Activated T-helper 17 cell treated with anti-CD3 and anti-CD28 coated beads, Interleukin-2, amount 50 U/mL, for 72 hours (primary cell): ENCODE measurements around the gene YJU2. TPM values are rescaled to one million over a fixed set of nuclear protein-coding genes. Genes with fewer than 3 reads are reported as not detected.

Experiments
- ATAC-seq: fragments of 150-1000 bp; cut with Tn5 transposase; replicated peaks from 2 replicates; pipeline ENCODE4 v1.10.0; 2021; ENCODE audit warnings: mild to moderate bottlenecking, moderate library complexity
- H3K27ac Mint-ChIP-seq: one replicate; pipeline ENCODE4 v1.8.0; 2022; ENCODE audit warnings: mixed read lengths
- H3K27me3 Mint-ChIP-seq: one replicate; pipeline ENCODE4 v1.8.0; 2022; ENCODE audit warnings: mixed read lengths
- H3K36me3 Mint-ChIP-seq: one replicate; pipeline ENCODE4 v1.8.0; 2022; ENCODE audit warnings: low read depth, mild to moderate bottlenecking, mixed read lengths
- H3K4me1 Mint-ChIP-seq: one replicate; pipeline ENCODE4 v1.8.0; 2022; ENCODE audit warnings: mixed read lengths
- H3K4me3 Mint-ChIP-seq: one replicate; pipeline ENCODE4 v1.8.0; 2022; ENCODE audit warnings: mild to moderate bottlenecking, mixed read lengths
- H3K9me3 Mint-ChIP-seq: one replicate; pipeline ENCODE4 v1.8.0; 2022; ENCODE audit warnings: mixed read lengths
- total RNA-seq, 2 donors: library from RNA; stranded (reverse); gene quantifications; one replicate each; pipeline ENCODE4 v1.2.3, GENCODE V29; 2022

YJU2 gene
- total RNA-seq, 2 donors from 2014 or later = 22.5 to 22.6 TPM

GRCh38 chr19:4310247-4311121, 63.6 kb downstream of the YJU2 start:
- Mint-ChIP-seq H3K4me1 (no peaks in the 10 kb centered on the region), H3K27me3 (no peaks in the 10 kb centered on the region), H3K9me3 (no peaks in the 10 kb centered on the region), H3K4me3 (no peak overlapping the region), H3K27ac (no peak overlapping the region), H3K36me3 (no peaks in the 10 kb centered on the region)
- ATAC-seq = no peak

DNA sequence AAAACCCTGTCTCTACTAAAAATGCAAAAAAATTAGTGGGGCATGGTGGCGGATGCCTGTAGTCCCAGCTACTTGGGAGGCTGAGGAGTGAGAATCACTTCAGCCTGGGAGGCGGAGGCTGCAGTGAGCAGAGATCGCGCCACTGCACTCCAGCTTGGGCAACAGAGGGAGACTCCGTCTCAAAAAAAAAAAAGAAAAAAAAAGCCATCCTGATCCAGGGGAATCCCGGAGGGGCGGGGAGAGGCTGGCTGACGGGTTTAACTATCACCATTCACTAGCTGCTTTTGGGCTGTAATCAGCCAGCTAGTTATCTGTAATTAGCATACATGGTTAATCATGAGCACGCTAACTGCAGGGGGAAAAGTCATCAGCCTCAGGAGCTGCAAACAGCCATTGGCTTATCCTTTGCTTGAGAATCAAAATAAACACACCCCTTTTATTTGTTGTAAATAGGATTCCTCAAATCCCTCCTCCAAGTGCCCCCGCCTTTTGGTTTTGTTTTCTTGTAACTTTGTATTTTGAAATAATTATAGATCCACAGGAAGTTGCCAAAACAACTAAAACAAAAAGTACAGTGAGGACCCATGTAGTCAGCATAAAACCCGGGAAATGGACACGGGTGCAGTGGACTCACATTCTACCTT, 67.1 kb downstream of the YJU2 start:
- Mint-ChIP-seq H3K27ac (no peak overlapping the region), H3K9me3 (no peaks in the 10 kb centered on the region), H3K4me1 (no peaks in the 10 kb centered on the region), H3K36me3 (no peaks in the 10 kb centered on the region), H3K4me3 (no peak overlapping the region), H3K27me3 (no peaks in the 10 kb centered on the region)
- no peak for ATAC-seq

- ATAC-seq = no peak
- H3K9me3 Mint-ChIP-seq = no peaks in the 10 kb centered on the region
- H3K4me1 Mint-ChIP-seq = no peaks in the 10 kb centered on the region
Measured at GRCh38 chr19:4316956-4317355, 70.1 kb downstream of the YJU2 start.

GRCh38 chr19:4318460-4318859, 71.6 kb downstream of the YJU2 start:
- ATAC-seq = no peak
- no peaks in the 10 kb centered on the region for H3K27me3 Mint-ChIP-seq
- no peaks in the 10 kb centered on the region for H3K9me3 Mint-ChIP-seq
- H3K4me3 Mint-ChIP-seq = no peak overlapping the region
- no peaks in the 10 kb centered on the region for H3K4me1 Mint-ChIP-seq
- H3K36me3 Mint-ChIP-seq = no peaks in the 10 kb centered on the region
- H3K27ac Mint-ChIP-seq = peak overlapping the region; percentile 3

More at GRCh38 chr19:4316956-4317355, 70.1 kb downstream of the YJU2 start:
- Mint-ChIP-seq H3K27me3 (no peaks in the 10 kb centered on the region), H3K4me3 (no peak overlapping the region), H3K27ac (no peak overlapping the region), H3K36me3 (no peaks in the 10 kb centered on the region)

Other genes starting within 250 kb of the YJU2 start
- gene PIAS4, start 239.3 kb upstream of the YJU2 start, total RNA-seq = 10 to 100 TPM; 32.8 to 39.1 TPM
- gene ZBTB7A, start 180.2 kb upstream of the YJU2 start, total RNA-seq = 10 to 100 TPM; 38.5 to 41.3 TPM
- 100 to 1,000 TPM; 143 to 155 TPM for gene MAP2K2, start 123.0 kb upstream of the YJU2 start, total RNA-seq
- 1 to 10 TPM in 1 of 2 donors, not detected in 1; 1.1 TPM for gene CREB3L3, start 93.4 kb upstream of the YJU2 start, total RNA-seq
- gene SIRT6, start 64.5 kb upstream of the YJU2 start, total RNA-seq = 10 to 100 TPM; 37.9 to 38.9 TPM
- gene ANKRD24, start 64.4 kb upstream of the YJU2 start, total RNA-seq = 1 to 10 TPM; 1.2 to 2.5 TPM
- gene EBI3, start 17.6 kb upstream of the YJU2 start, total RNA-seq = 10 to 100 TPM; 18.3 to 23.6 TPM
- gene SHD, start 32.2 kb downstream of the YJU2 start, total RNA-seq = not detected
- gene TMIGD2, start 55.3 kb downstream of the YJU2 start, total RNA-seq = 1 to 10 TPM; 2.5 to 4.1 TPM
- 10 to 100 TPM in 1 of 2 donors, 1 to 10 TPM in 1; 8.3 to 13.1 TPM for gene FSD1, start 57.5 kb downstream of the YJU2 start, total RNA-seq
- 10 to 100 TPM; 13.3 to 17.4 TPM for gene STAP2, start 91.7 kb downstream of the YJU2 start, total RNA-seq
- gene MPND, start 96.5 kb downstream of the YJU2 start, total RNA-seq = 10 to 100 TPM; 15.5 to 19.7 TPM
- 10 to 100 TPM; 49.1 to 67.1 TPM for gene SH3GL1, start 153.5 kb downstream of the YJU2 start, total RNA-seq
- 10 to 100 TPM; 67.9 to 96.7 TPM for gene CHAF1A, start 155.6 kb downstream of the YJU2 start, total RNA-seq
- gene UBXN6, start 210.7 kb downstream of the YJU2 start, total RNA-seq = 10 to 100 TPM; 37.4 to 40.1 TPM
- gene HDGFL2, start 225.2 kb downstream of the YJU2 start, total RNA-seq = 10 to 100 TPM; 30.7 to 39.3 TPM